ENCODE measurements around the gene MICU2. TPM values are rescaled to one million over a fixed set of nuclear protein-coding genes. Genes with fewer than 3 reads are reported as not detected.

The MICU2 gene
- total and polyA plus RNA-seq, 2 of the 13 experiments (the other 11 are each of a cell fraction or from before 2014, with no cell fraction given): 31.7 to 42.4 TPM

GRCh38 chr13:21603531-21604448 lies at the start of gene MICU2 (continued):
- no peak for TF ChIP-seq ZBTB33 (CRISPR knock-in tag; IDR thresholded peaks at IDR 0.05)
- no peak for TF ChIP-seq IKZF1 (IDR thresholded peaks at IDR 0.05)
- TF ChIP-seq NFATC3 (CRISPR knock-in tag; IDR thresholded peaks at IDR 0.05): no peak
- no peak for TF ChIP-seq NCOA1 (CRISPR knock-in tag; IDR thresholded peaks at IDR 0.05)
- TF ChIP-seq ZNF3 (CRISPR knock-in tag; IDR thresholded peaks at IDR 0.05): no peak
- TF ChIP-seq ZBTB7A (CRISPR knock-in tag; IDR thresholded peaks at IDR 0.05): no peak
- TF ChIP-seq ZNF740 (CRISPR knock-in tag; IDR thresholded peaks at IDR 0.05): no peak
- TF ChIP-seq ZNF513 (CRISPR knock-in tag; conservative IDR thresholded peaks at IDR 0.05): no peak
- no peak for TF ChIP-seq HNF4G (IDR thresholded peaks at IDR 0.05; ENCODE audit: borderline replicate concordance, low read depth, low read length)
- no peak for TF ChIP-seq HNF4G (CRISPR knock-in tag; IDR thresholded peaks at IDR 0.05; ENCODE audit: borderline replicate concordance, low read depth)
- peak; percentile 92; the same call in 1 of the 2 replicates for TF ChIP-seq ZNF776 (CRISPR knock-in tag; IDR thresholded peaks at IDR 0.05)
- no peak; the same call in 1 of the 2 replicates for TF ChIP-seq HOXA5 (CRISPR knock-in tag; IDR thresholded peaks at IDR 0.05)
- peak; percentile 57 for TF ChIP-seq RAD21 (CRISPR knock-in tag; IDR thresholded peaks at IDR 0.05)
- TF ChIP-seq SPEN (CRISPR knock-in tag; IDR thresholded peaks at IDR 0.05; ENCODE audit: low read depth): peak; percentile 89
- peak; percentile 96 for TF ChIP-seq ZFX (CRISPR knock-in tag; IDR thresholded peaks at IDR 0.05; ENCODE audit: low read depth)
- TF ChIP-seq POGZ (CRISPR knock-in tag; IDR thresholded peaks at IDR 0.05): peak; percentile 98
- peak; percentile 76 for TF ChIP-seq ZNF335 (CRISPR knock-in tag; IDR thresholded peaks at IDR 0.05)
- TF ChIP-seq FOXJ3 (CRISPR knock-in tag; IDR thresholded peaks at IDR 0.05; ENCODE audit: borderline replicate concordance): no peak
- peak; percentile 40 for TF ChIP-seq ATF3 (CRISPR knock-in tag; IDR thresholded peaks at IDR 0.05)
- no peak for TF ChIP-seq NCOA5 (CRISPR knock-in tag; IDR thresholded peaks at IDR 0.05)
- TF ChIP-seq IRF2 (CRISPR knock-in tag; IDR thresholded peaks at IDR 0.05): peak; percentile 72
- no peak; the same call in 1 of the 2 replicates for TF ChIP-seq MED1 (CRISPR knock-in tag; IDR thresholded peaks at IDR 0.05)
- peak; percentile 80 for TF ChIP-seq DR1 (CRISPR knock-in tag; IDR thresholded peaks at IDR 0.05)
- peak; percentile 76 for TF ChIP-seq SKI (IDR thresholded peaks at IDR 0.05; ENCODE audit: partially characterized antibody)
- TF ChIP-seq JUN (CRISPR knock-in tag; IDR thresholded peaks at IDR 0.05): 0 out of 2 replicates have a peak, but pooled peaks have one; percentile 13
- TF ChIP-seq E2F1 (CRISPR knock-in tag; IDR thresholded peaks at IDR 0.05): peak; percentile 78
- no peak for TF ChIP-seq KLF13 (CRISPR knock-in tag; IDR thresholded peaks at IDR 0.05)
- TF ChIP-seq NFE2L2 (IDR thresholded peaks at IDR 0.05; ENCODE audit: low read length): no peak

Measured in HepG2 (cell line).